HEK293 (cell line): ENCODE measurements around the gene LRP1.
A peak's percentile ranks its signal among the peaks of the same experiment; 100 is the strongest.

ENCODE experiments used
- CTCF ChIA-PET: fragments of 350-600 bp; formaldehyde crosslinking; extraction: SDS; loops from one replicate; lab custom pipeline; 2021; ENCODE audit warnings: antibody characterized with exemption; lab: Yijun Ruan, JAX
- POLR2A ChIA-PET: fragments of 300-600 bp; formaldehyde crosslinking; extraction: SDS; loops from one replicate; lab custom pipeline; 2020; ENCODE audit warnings: antibody characterized with exemption, inconsistent platforms; lab: Yijun Ruan, JAX
- H3K27ac ChIP-seq: fragments of 200-500 bp; sonication (Bioruptor generic); 2 replicates; pipeline ENCODE4 v1.5.1; 2014; ENCODE audit warnings: low read depth, low read length, control low read depth, inconsistent platforms; ENCODE audit errors: extremely low read depth
- H3K36me3 ChIP-seq, 2 experiments: fragments of 200-500 bp in 1 of 2; sonication (Bioruptor generic) in 1 of 2; 1 replicate in 1 of 2; 2 replicates in 1 of 2; pipeline ENCODE4 v1.5.1; 2014 to 2017; ENCODE audit warnings: inconsistent platforms in 2 of 2, low read length in 2 of 2; ENCODE audit not compliant: control insufficient read depth in 2 of 2, insufficient read depth in 1 of 2
- H3K4me1 ChIP-seq: fragments of 200-500 bp; sonication (Bioruptor generic); 2 replicates; pipeline ENCODE4 v1.5.1; 2014; ENCODE audit warnings: mild to moderate bottlenecking, low read length, inconsistent platforms; ENCODE audit not compliant: control insufficient read depth, insufficient read depth
- H3K4me3 ChIP-seq: 2 replicates; pipeline ENCODE4 v1.5.1; 2011; ENCODE audit warnings: low read depth, mild to moderate bottlenecking, control low read depth, low read length, moderate library complexity
- H3K9me3 ChIP-seq: fragments of 200-500 bp; sonication (Bioruptor generic); 2 replicates; pipeline ENCODE4 v1.5.1; 2014; ENCODE audit warnings: low read depth, low read length, inconsistent platforms; ENCODE audit not compliant: control insufficient read depth, insufficient read depth
- HOXA7 ChIP-seq: sonication (generic); formaldehyde crosslinking; IDR thresholded peaks from 2 replicates; pipeline ENCODE4 v1.8.1; 2022; ENCODE audit warnings: missing genetic modification reagents, borderline replicate concordance
- SP3 ChIP-seq: fragments of 450-650 bp; formaldehyde crosslinking; IDR thresholded peaks from 2 replicates; pipeline ENCODE4 v1.5.1; 2016; ENCODE audit warnings: missing biosample characterization, missing genetic modification characterization
- ZBTB1 ChIP-seq: fragments of 450-650 bp; formaldehyde crosslinking; IDR thresholded peaks from 2 replicates; pipeline ENCODE4 v1.5.1; 2016; ENCODE audit warnings: missing biosample characterization, missing genetic modification characterization
- ZBTB20 ChIP-seq: fragments of 450-650 bp; formaldehyde crosslinking; IDR thresholded peaks from 2 replicates; pipeline ENCODE4 v1.5.1; 2016; ENCODE audit warnings: missing biosample characterization, missing genetic modification characterization
- ZFP69B ChIP-seq: fragments of 450-650 bp; formaldehyde crosslinking; IDR thresholded peaks from 2 replicates; pipeline ENCODE4 v1.5.1; 2016; ENCODE audit warnings: missing biosample characterization, missing genetic modification characterization
- ZNF10 ChIP-seq: fragments of 450-650 bp; formaldehyde crosslinking; IDR thresholded peaks from 2 replicates; pipeline ENCODE4 v1.5.1; 2017; ENCODE audit warnings: missing biosample characterization, missing genetic modification characterization
- ZNF555 ChIP-seq: fragments of 450-650 bp; formaldehyde crosslinking; conservative IDR thresholded peaks from 2 replicates; pipeline ENCODE4 v1.5.1; 2017; ENCODE audit warnings: missing biosample characterization, mild to moderate bottlenecking, missing genetic modification characterization, inconsistent platforms
- ZNF624 ChIP-seq: fragments of 450-650 bp; formaldehyde crosslinking; IDR thresholded peaks from 2 replicates; pipeline ENCODE4 v1.5.1; 2017; ENCODE audit warnings: missing biosample characterization, missing genetic modification characterization
- ZNF701 ChIP-seq: fragments of 450-650 bp; formaldehyde crosslinking; IDR thresholded peaks from 2 replicates; pipeline ENCODE4 v1.5.1; 2016; ENCODE audit warnings: missing biosample characterization, missing genetic modification characterization
- ZNF76 ChIP-seq: fragments of 450-650 bp; formaldehyde crosslinking; IDR thresholded peaks from 2 replicates; pipeline ENCODE4; 2016; ENCODE audit warnings: low read depth, missing biosample characterization, missing genetic modification characterization, borderline replicate concordance
- ZNF785 ChIP-seq: fragments of 450-650 bp; formaldehyde crosslinking; IDR thresholded peaks from 2 replicates; pipeline ENCODE4 v1.5.1; 2016; ENCODE audit warnings: missing biosample characterization, missing genetic modification characterization
- ZNF791 ChIP-seq: fragments of 450-650 bp; formaldehyde crosslinking; IDR thresholded peaks from 2 replicates; pipeline ENCODE4 v1.5.1; 2016; ENCODE audit warnings: missing biosample characterization, missing genetic modification characterization
- TF ChIP-seq, protein P1 (sequence below): fragments of 450-650 bp; formaldehyde crosslinking; IDR thresholded peaks from 2 replicates; pipeline ENCODE4 v1.5.1; 2016; ENCODE audit warnings: missing biosample characterization, missing genetic modification characterization
- TF ChIP-seq, protein P2 (sequence below): fragments of 450-650 bp; formaldehyde crosslinking; IDR thresholded peaks from 2 replicates; pipeline ENCODE4 v1.5.1; 2016; ENCODE audit warnings: missing biosample characterization, missing genetic modification characterization, borderline replicate concordance
- TF ChIP-seq, protein P3 (sequence below): fragments of 450-650 bp; IDR thresholded peaks from 2 replicates; pipeline ENCODE4 v1.5.1; 2018; ENCODE audit warnings: missing biosample characterization, missing genetic modification characterization

The LRP1 gene

DNA sequence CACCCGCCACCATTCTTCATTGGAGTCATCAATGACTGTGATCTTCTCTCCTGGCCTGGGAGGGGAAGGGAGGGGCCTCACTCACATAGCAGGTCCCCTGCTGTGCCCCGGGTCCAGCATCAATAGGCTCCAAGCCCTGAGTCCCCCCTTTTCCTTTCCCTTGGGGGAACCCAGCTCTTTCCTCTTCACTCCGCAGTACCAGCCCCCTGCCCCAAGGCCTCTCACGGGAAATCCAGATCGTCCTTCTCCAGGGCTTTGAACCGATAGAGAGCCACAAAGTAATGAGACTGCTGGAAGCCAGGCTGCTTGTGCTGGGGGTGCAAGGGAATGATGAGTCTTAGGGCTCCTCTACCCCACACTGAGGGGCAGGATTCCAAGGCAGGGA lies 116.0 kb downstream of the LRP1 start:
- ChIA-PET POLR2A (interaction anchor here (0.9 kb wide), 1 partner anchor 9 kb away, joined by 3 read pairs; no protein-coding TSS in a partner anchor), CTCF (interaction anchor here (0.5 to 23.3 kb wide), 16 partner anchors 8 to 586 kb away, joined by 3 to 628 read pairs (median 5); partner anchors contain the start of genes GLI1, INHBE, NXPH4 and SHMT2)
- H3K36me3 ChIP-seq = no peaks in the 10 kb centered on the region; a peak in 1 of 3 replicates
- H3K4me3 ChIP-seq = no peak overlapping the region
- H3K4me1 ChIP-seq = 0 out of 2 replicates have a peak, but pooled peaks cover 3% of the 10 kb centered on the region
- H3K27ac ChIP-seq = no peak overlapping the region
- TF ChIP-seq ZNF10 (tag by site-specific recombination) (no peak), SP3 (tag by site-specific recombination) (no peak), ZNF785 (no peak), ZNF791 (tag by site-specific recombination) (no peak), ZFP69B (tag by site-specific recombination) (no peak)
- no peaks in the 10 kb centered on the region for H3K9me3 ChIP-seq

DNA sequence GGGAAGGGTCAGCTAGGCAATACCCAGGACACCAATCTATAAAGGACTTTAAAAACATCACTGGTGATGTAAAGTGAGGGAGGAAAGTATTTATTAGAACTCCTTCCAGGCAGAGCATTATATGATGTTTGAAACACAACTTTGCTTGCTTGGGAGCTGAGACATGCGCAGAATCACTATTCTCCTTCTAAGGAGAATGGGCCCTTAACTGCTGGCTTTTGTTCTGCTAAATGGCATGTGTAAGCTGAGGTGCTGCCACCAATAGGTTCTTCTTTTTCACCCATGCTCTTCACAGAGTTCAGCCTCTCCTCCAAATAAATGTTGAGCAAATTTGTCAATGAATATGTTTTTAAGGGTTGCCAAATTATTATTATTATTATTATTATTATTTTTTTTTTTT lies 118.8 kb downstream of the LRP1 start:
- TF ChIP-seq ZBTB1 (tag by site-specific recombination) (no peak), ZNF701 (tag by site-specific recombination) (no peak), ZNF624 (tag by site-specific recombination) (no peak)
- TF ChIP-seq, protein P1, sequence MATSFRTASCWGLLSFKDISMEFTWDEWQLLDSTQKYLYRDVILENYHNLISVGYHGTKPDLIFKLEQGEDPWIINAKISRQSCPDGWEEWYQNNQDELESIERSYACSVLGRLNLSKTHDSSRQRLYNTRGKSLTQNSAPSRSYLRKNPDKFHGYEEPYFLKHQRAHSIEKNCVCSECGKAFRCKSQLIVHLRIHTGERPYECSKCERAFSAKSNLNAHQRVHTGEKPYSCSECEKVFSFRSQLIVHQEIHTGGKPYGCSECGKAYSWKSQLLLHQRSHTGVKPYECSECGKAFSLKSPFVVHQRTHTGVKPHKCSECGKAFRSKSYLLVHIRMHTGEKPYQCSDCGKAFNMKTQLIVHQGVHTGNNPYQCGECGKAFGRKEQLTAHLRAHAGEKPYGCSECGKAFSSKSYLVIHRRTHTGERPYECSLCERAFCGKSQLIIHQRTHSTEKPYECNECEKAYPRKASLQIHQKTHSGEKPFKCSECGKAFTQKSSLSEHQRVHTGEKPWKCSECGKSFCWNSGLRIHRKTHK = no peak
- H3K4me1 ChIP-seq = 0 out of 2 replicates have a peak, but pooled peaks cover 4% of the 10 kb centered on the region
- no peak overlapping the region for H3K27ac ChIP-seq
- ChIA-PET CTCF (interaction anchor here (0.6 to 23.3 kb wide), 9 partner anchors 10 to 207 kb away, joined by 3 to 628 read pairs (median 4); partner anchors contain the start of genes INHBE and NXPH4), POLR2A (no interaction called here)
- no peak overlapping the region for H3K4me3 ChIP-seq
- H3K9me3 ChIP-seq = no peaks in the 10 kb centered on the region
- H3K36me3 ChIP-seq = no peaks in the 10 kb centered on the region; a peak in 1 of 3 replicates

DNA sequence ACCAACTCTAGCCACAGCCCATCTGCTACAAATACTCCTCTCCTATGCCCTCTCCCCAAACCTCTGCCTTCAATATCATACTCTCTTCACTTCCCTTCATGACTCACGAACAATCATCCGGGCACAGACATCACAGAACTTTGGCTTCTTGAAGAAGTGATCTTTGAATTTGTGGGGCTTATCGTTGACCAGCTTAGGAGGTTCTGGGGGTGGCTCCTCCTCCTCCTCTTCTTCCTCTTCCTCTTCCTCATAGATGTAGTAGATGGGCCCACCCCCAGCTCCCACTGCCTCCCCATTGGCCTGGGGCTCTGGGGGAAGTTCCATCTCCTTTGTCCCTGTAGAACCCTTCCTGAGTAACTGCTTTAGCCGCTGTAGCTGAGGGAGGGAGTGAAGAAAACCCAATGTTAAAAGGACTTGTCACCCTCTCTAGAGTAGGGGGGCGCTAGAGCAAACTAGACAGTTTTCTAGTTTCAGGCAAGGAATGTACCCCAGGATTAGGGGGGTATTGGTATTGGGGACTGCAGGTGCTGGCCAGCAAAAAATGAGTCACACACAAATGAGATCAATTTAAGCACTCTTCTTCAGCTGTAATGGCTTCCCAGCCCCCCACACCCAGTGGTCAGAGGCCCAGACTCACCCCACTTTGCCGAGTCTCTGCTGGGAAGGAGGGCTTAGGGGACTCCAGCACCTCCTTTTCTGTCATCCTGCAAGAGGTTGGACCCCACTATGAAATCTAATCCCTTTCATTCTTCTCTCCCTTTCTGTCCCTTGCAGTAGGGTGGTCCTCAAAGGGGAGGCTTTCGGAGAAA lies 120.9 kb downstream of the LRP1 start:
- ChIA-PET POLR2A (interaction anchor here (0.6 kb wide), 1 partner anchor 242 kb away, joined by 8 read pairs; no protein-coding TSS in a partner anchor), CTCF (interaction anchor here (0.7 to 3.3 kb wide), 8 partner anchors 9 to 214 kb away, joined by 3 to 19 read pairs (median 5); no protein-coding TSS in a partner anchor)
- TF ChIP-seq, protein P2, sequence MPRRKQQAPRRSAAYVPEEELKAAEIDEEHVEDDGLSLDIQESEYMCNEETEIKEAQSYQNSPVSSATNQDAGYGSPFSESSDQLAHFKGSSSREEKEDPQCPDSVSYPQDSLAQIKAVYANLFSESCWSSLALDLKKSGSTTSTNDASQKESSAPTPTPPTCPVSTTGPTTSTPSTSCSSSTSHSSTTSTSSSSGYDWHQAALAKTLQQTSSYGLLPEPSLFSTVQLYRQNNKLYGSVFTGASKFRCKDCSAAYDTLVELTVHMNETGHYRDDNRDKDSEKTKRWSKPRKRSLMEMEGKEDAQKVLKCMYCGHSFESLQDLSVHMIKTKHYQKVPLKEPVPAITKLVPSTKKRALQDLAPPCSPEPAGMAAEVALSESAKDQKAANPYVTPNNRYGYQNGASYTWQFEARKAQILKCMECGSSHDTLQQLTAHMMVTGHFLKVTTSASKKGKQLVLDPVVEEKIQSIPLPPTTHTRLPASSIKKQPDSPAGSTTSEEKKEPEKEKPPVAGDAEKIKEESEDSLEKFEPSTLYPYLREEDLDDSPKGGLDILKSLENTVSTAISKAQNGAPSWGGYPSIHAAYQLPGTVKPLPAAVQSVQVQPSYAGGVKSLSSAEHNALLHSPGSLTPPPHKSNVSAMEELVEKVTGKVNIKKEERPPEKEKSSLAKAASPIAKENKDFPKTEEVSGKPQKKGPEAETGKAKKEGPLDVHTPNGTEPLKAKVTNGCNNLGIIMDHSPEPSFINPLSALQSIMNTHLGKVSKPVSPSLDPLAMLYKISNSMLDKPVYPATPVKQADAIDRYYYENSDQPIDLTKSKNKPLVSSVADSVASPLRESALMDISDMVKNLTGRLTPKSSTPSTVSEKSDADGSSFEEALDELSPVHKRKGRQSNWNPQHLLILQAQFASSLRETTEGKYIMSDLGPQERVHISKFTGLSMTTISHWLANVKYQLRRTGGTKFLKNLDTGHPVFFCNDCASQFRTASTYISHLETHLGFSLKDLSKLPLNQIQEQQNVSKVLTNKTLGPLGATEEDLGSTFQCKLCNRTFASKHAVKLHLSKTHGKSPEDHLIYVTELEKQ = no peak
- TF ChIP-seq ZBTB20 (tag by site-specific recombination) (no peak), ZNF76 (tag by site-specific recombination) (no peak), HOXA7 (CRISPR knock-in tag) (no peak), ZNF555 (tag by site-specific recombination) (no peak)
- TF ChIP-seq, protein P3, sequence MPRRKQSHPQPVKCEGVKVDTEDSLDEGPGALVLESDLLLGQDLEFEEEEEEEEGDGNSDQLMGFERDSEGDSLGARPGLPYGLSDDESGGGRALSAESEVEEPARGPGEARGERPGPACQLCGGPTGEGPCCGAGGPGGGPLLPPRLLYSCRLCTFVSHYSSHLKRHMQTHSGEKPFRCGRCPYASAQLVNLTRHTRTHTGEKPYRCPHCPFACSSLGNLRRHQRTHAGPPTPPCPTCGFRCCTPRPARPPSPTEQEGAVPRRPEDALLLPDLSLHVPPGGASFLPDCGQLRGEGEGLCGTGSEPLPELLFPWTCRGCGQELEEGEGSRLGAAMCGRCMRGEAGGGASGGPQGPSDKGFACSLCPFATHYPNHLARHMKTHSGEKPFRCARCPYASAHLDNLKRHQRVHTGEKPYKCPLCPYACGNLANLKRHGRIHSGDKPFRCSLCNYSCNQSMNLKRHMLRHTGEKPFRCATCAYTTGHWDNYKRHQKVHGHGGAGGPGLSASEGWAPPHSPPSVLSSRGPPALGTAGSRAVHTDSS (tag by site-specific recombination) = peak; percentile 83
- 0 out of 2 replicates have a peak, but pooled peaks cover 4% of the 10 kb centered on the region for H3K4me1 ChIP-seq
- H3K9me3 ChIP-seq = no peaks in the 10 kb centered on the region
- no peak overlapping the region for H3K4me3 ChIP-seq
- H3K27ac ChIP-seq = no peak overlapping the region
- H3K36me3 ChIP-seq = peaks cover 0 to 3% of the 10 kb centered on the region in 2 experiments; a peak in 2 of 3 replicates
